ENCODE measurements around the gene RGS17.

The RGS17 gene

DNA sequence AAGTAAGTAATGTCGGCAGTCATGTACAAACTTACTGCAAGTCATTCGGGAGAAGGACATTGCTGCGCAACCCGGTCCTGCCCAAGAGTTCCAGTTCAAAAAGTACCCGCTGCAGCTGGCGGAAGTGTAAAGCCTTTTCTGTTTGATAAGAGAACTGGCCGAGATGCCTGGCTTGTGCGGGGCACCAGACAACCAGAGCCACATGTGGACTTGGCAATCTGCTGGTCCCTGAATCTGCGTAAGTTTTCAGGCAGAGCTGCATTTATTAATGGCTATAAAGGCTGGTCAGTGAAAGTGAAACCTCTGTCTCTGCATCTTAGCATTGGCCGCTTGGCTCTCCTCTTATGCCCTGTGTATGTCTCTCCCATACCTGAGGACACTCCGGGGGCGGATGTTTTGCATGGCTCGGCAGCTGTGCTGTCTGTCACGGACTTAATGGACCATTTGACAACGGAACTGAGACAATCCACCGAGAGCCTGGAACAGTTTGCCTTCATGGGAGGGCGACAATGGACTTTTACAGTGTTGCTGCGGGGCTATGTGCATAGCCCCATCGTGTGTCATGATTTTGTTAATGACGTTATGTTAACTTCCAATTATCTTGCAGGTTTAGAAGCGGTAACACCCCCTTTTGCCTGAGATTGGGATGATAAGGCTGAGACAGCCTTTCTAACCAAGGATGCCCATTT lies 19.8 kb upstream of the RGS17 start:
- no peaks in the 10 kb centered on the region for H3K79me2 ChIP-seq (ENCODE audit: insufficient read depth, low read depth)
- H3K27me3 ChIP-seq (ENCODE audit: insufficient read depth, low read depth): no peaks in the 10 kb centered on the region
- no peaks in the 10 kb centered on the region for H3K36me3 ChIP-seq (ENCODE audit: insufficient read depth)
- no peak overlapping the region for H3K4me3 ChIP-seq (IDR thresholded peaks at IDR 0.05; ENCODE audit: insufficient read depth, low read depth, low read length)
- H3K4me1 ChIP-seq (ENCODE audit: low read depth, poor library complexity, severe bottlenecking): no peaks in the 10 kb centered on the region
- no peak overlapping the region for H2AFZ ChIP-seq (ENCODE audit: low read depth)
- no peak overlapping the region for H3K27ac ChIP-seq
- no peak overlapping the region for H3K4me2 ChIP-seq
- no peaks in the 10 kb centered on the region for H4K20me1 ChIP-seq (ENCODE audit: insufficient read depth)
- no peak overlapping the region for H3K9ac ChIP-seq
- TF ChIP-seq, protein P1, sequence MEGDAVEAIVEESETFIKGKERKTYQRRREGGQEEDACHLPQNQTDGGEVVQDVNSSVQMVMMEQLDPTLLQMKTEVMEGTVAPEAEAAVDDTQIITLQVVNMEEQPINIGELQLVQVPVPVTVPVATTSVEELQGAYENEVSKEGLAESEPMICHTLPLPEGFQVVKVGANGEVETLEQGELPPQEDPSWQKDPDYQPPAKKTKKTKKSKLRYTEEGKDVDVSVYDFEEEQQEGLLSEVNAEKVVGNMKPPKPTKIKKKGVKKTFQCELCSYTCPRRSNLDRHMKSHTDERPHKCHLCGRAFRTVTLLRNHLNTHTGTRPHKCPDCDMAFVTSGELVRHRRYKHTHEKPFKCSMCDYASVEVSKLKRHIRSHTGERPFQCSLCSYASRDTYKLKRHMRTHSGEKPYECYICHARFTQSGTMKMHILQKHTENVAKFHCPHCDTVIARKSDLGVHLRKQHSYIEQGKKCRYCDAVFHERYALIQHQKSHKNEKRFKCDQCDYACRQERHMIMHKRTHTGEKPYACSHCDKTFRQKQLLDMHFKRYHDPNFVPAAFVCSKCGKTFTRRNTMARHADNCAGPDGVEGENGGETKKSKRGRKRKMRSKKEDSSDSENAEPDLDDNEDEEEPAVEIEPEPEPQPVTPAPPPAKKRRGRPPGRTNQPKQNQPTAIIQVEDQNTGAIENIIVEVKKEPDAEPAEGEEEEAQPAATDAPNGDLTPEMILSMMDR (conservative IDR thresholded peaks at IDR 0.05; ENCODE audit: low read depth, low read length): no peak

DNA sequence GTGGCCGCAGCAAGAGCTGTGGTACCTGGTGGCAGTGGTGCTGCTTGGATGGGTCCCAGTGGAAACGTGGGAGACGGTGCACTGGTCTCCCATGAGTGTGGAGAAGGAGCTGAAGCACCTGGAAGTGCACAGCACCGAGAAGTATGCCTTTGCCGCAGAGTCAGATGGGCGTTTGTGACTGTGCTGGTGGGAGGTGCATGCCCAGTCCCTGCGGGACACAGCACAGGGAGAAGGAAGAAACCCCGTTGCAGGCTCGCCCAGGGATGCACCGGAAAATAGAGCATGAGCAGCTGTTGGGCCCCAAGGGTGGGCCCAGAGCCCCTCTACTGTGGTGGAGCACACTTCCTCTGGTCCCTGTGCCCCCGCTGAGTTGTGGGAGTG lies 19.3 kb upstream of the RGS17 start:
- H4K20me1 ChIP-seq (ENCODE audit: insufficient read depth): no peaks in the 10 kb centered on the region
- TF ChIP-seq, protein P1 (conservative IDR thresholded peaks at IDR 0.05; ENCODE audit: low read depth, low read length): no peak
- H3K4me1 ChIP-seq (ENCODE audit: low read depth, poor library complexity, severe bottlenecking): no peaks in the 10 kb centered on the region
- H3K36me3 ChIP-seq (ENCODE audit: insufficient read depth): no peaks in the 10 kb centered on the region
- H3K27me3 ChIP-seq (ENCODE audit: insufficient read depth, low read depth): no peaks in the 10 kb centered on the region
- no peaks in the 10 kb centered on the region for H3K79me2 ChIP-seq (ENCODE audit: insufficient read depth, low read depth)
- H2AFZ ChIP-seq (ENCODE audit: low read depth): no peak overlapping the region
- H3K27ac ChIP-seq: no peak overlapping the region
- H3K4me2 ChIP-seq: no peak overlapping the region
- H3K9ac ChIP-seq: no peak overlapping the region
- H3K4me3 ChIP-seq (IDR thresholded peaks at IDR 0.05; ENCODE audit: insufficient read depth, low read depth, low read length): no peak overlapping the region

DNA sequence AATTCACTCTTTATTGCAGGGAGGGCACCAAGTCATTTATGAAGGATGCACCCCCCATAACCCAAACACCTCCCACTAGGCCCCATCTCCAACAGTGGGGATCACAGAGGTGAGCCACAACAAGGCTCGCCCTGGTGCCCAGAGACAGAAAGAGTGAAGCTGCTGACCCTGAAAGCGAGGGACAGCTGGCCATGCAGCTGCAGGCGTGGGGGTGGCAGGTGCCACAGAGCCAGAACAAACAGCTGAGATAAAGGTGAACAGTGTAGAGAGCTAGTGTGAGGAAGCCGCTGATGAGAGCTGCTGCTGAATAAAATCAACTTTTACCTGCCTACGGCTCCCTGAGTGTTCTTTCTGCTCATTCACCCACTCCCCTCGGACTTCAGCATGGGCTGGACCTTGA lies 18.8 kb upstream of the RGS17 start:
- TF ChIP-seq, protein P1 (conservative IDR thresholded peaks at IDR 0.05; ENCODE audit: low read depth, low read length): no peak
- Histone ChIP-seq H3K27me3 (ENCODE audit: insufficient read depth, low read depth) (no peaks in the 10 kb centered on the region), H2AFZ (ENCODE audit: low read depth) (no peak overlapping the region), H3K9ac (no peak overlapping the region), H3K36me3 (ENCODE audit: insufficient read depth) (no peaks in the 10 kb centered on the region), H3K79me2 (ENCODE audit: insufficient read depth, low read depth) (no peaks in the 10 kb centered on the region), H3K27ac (no peak overlapping the region), H3K4me1 (ENCODE audit: low read depth, poor library complexity, severe bottlenecking) (no peaks in the 10 kb centered on the region), H3K4me3 (IDR thresholded peaks at IDR 0.05; ENCODE audit: insufficient read depth, low read depth, low read length) (no peak overlapping the region), H4K20me1 (ENCODE audit: insufficient read depth) (no peaks in the 10 kb centered on the region), H3K4me2 (no peak overlapping the region)

GRCh38 chr6:153146413-153146812 lies 15.3 kb upstream of the RGS17 start:
- H3K79me2 ChIP-seq (ENCODE audit: insufficient read depth, low read depth): no peaks in the 10 kb centered on the region
- TF ChIP-seq, protein P1 (conservative IDR thresholded peaks at IDR 0.05; ENCODE audit: low read depth, low read length): no peak
- no peak overlapping the region for H3K27ac ChIP-seq

More at GRCh38 chr6:153146413-153146812, 15.3 kb upstream of the RGS17 start:
- H3K4me1 ChIP-seq (ENCODE audit: low read depth, poor library complexity, severe bottlenecking): no peaks in the 10 kb centered on the region
- no peaks in the 10 kb centered on the region for H3K27me3 ChIP-seq (ENCODE audit: insufficient read depth, low read depth)
- H3K36me3 ChIP-seq (ENCODE audit: insufficient read depth): no peaks in the 10 kb centered on the region
- no peak overlapping the region for H3K4me2 ChIP-seq
- H2AFZ ChIP-seq (ENCODE audit: low read depth): no peak overlapping the region
- no peak overlapping the region for H3K4me3 ChIP-seq (IDR thresholded peaks at IDR 0.05; ENCODE audit: insufficient read depth, low read depth, low read length)
- H4K20me1 ChIP-seq (ENCODE audit: insufficient read depth): no peaks in the 10 kb centered on the region
- H3K9ac ChIP-seq: no peak overlapping the region
